ENCODE results near the gene MYO3B.

MYO3B gene

GRCh38 chr2:170457742-170458141 is 279.8 kb downstream of the MYO3B start:
- TF ChIP-seq REST (IDR thresholded peaks at IDR 0.05; ENCODE audit: insufficient read depth in 1 of 2, low read depth in 2 of 2, low read length in 2 of 2) (no peak), FOXP2 (optimal IDR thresholded peaks at IDR 0.05; ENCODE audit: borderline replicate concordance, extremely low read depth, extremely low read length, insufficient read depth) (no peak), SIN3A (IDR thresholded peaks at IDR 0.05; ENCODE audit: borderline replicate concordance, insufficient read depth, low read length) (no peak), TAF1 (IDR thresholded peaks at IDR 0.05; ENCODE audit: borderline replicate concordance, insufficient read depth, low read length) (no peak), POLR2AphosphoS5 (IDR thresholded peaks at IDR 0.05; ENCODE audit: low read depth, low read length) (no peak)

- TF ChIP-seq FOXP2 (optimal IDR thresholded peaks at IDR 0.05; ENCODE audit: borderline replicate concordance, extremely low read depth, extremely low read length, insufficient read depth), result no peak
- TF ChIP-seq TAF1 (IDR thresholded peaks at IDR 0.05; ENCODE audit: borderline replicate concordance, insufficient read depth, low read length), result no peak
- TF ChIP-seq SIN3A (IDR thresholded peaks at IDR 0.05; ENCODE audit: borderline replicate concordance, insufficient read depth, low read length), result no peak
- TF ChIP-seq POLR2AphosphoS5 (IDR thresholded peaks at IDR 0.05; ENCODE audit: low read depth, low read length), result no peak
- no peak for TF ChIP-seq REST (IDR thresholded peaks at IDR 0.05; ENCODE audit: insufficient read depth in 1 of 2, low read depth in 2 of 2, low read length in 2 of 2)
Observed at GRCh38 chr2:170461889-170462288, 283.9 kb downstream of the MYO3B start.

GRCh38 chr2:170462433-170463205 is 284.7 kb downstream of the MYO3B start:
- TF ChIP-seq REST (IDR thresholded peaks at IDR 0.05; ENCODE audit: insufficient read depth in 1 of 2, low read depth in 2 of 2, low read length in 2 of 2) (no peak), TAF1 (IDR thresholded peaks at IDR 0.05; ENCODE audit: borderline replicate concordance, insufficient read depth, low read length) (no peak), FOXP2 (optimal IDR thresholded peaks at IDR 0.05; ENCODE audit: borderline replicate concordance, extremely low read depth, extremely low read length, insufficient read depth) (no peak), SIN3A (IDR thresholded peaks at IDR 0.05; ENCODE audit: borderline replicate concordance, insufficient read depth, low read length) (no peak), POLR2AphosphoS5 (IDR thresholded peaks at IDR 0.05; ENCODE audit: low read depth, low read length) (no peak)

GRCh38 chr2:170463206-170463537 is 285.2 kb downstream of the MYO3B start:
- TF ChIP-seq POLR2AphosphoS5 (IDR thresholded peaks at IDR 0.05; ENCODE audit: low read depth, low read length) (no peak), TAF1 (IDR thresholded peaks at IDR 0.05; ENCODE audit: borderline replicate concordance, insufficient read depth, low read length) (no peak), FOXP2 (optimal IDR thresholded peaks at IDR 0.05; ENCODE audit: borderline replicate concordance, extremely low read depth, extremely low read length, insufficient read depth) (no peak), REST (IDR thresholded peaks at IDR 0.05; ENCODE audit: insufficient read depth in 1 of 2, low read depth in 2 of 2, low read length in 2 of 2) (no peak), SIN3A (IDR thresholded peaks at IDR 0.05; ENCODE audit: borderline replicate concordance, insufficient read depth, low read length) (no peak)
